HG02763 (cell line): Measurements from ENCODE around the gene COL23A1.

Source experiments
- ATAC-seq: cut with Tn5 transposase; IDR thresholded peaks from one replicate; pipeline ENCODE4 v1.9.1; 2021; ENCODE audit warnings: mild to moderate bottlenecking, moderate library complexity; ENCODE audit not compliant: unreplicated experiment

COL23A1 gene

DNA sequence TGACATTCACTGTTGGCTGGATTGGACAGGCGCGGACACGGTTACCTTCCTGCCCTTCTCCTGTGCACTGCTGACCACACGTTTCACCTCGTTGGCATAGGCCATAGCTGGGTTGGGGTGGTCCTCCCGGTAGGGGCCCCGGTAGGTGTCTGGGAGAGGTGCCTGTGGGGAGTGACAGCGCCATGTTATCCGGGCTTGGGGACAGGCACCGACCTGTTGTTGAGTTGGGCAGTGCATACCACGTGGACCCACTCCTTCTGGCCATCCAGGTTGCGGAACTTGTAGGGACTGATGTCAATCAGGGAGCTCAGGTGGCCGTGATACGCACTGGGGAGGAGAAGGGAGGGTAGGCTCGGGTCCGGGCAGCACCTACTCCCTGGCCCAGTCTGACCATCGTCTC, 365.8 kb downstream of the COL23A1 start:
- ATAC-seq, result no peak

- ATAC-seq, result no peak
Measured at GRCh38 chr5:178223828-178224335, 366.3 kb downstream of the COL23A1 start.

GRCh38 chr5:178223196-178223773, 366.9 kb downstream of the COL23A1 start:
- no peak for ATAC-seq

DNA sequence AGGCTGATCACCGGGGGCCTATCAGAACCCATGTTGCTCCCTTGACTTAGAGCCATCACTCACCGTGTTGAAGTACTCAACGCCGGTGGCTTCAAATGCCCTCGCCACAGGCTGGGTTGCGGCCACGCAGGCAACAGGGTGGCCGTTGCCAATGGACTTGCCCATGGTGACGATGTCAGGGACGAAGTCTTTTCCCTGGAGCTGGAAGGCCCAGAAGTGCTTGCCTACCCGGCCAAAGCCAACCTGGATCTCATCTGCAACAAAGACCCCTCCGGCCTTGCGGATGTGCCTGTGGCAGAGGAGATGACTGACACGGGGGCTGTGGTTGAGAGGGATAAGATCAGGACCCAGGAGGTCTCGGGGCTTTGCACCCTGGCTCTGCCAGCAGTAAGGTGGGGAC, 367.9 kb downstream of the COL23A1 start:
- no peak for ATAC-seq

- ATAC-seq, result no peak
Measured at GRCh38 chr5:178221853-178222252, 368.3 kb downstream of the COL23A1 start.

- no peak for ATAC-seq
Measured at GRCh38 chr5:178221282-178221681, 368.9 kb downstream of the COL23A1 start.

- ATAC-seq, result no peak
Measured at GRCh38 chr5:178218827-178219226, 371.4 kb downstream of the COL23A1 start.

GRCh38 chr5:178218237-178218776, 371.9 kb downstream of the COL23A1 start:
- ATAC-seq, result no peak

DNA sequence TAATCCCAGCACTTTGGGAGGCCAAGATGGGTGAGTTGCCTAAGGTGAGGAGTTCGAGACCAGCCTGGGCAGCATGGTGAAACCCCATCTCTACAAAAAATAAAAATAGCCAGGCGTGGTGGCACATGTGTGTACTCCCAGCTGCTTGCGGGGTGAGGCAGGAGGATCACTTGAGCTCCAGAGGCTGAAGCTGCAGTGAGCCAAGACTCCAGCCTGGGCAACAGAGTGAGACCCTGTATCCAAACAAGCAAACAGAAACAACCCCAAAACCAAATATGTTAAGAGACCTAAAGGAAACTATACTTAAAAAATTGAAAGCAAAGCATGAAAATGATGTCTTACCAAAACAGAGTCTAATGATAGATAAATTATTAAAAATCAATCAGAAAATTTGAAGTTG, 373.4 kb downstream of the COL23A1 start:
- ATAC-seq, result no peak

DNA sequence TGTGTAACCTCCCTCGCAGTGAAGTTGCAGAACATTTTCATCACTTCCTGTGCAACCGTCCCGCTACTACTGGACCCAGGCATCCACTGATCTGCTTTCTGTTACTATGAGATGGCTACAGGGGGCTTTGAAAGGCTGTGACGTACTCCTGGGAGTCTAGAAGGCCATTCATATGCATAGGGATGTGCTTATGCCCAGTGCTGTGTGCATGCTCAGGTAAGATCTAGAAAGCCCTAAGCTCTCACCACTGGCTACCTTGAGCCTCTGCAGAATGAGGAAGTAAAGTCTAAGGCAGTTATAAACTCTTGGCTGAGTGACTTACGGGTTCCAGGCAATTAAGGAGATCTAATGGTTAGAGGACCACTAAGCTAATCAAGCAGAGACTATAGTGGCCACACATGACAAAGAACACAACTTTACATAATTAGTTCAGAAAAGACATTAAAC, 374.1 kb downstream of the COL23A1 start:
- ATAC-seq, result no peak

DNA sequence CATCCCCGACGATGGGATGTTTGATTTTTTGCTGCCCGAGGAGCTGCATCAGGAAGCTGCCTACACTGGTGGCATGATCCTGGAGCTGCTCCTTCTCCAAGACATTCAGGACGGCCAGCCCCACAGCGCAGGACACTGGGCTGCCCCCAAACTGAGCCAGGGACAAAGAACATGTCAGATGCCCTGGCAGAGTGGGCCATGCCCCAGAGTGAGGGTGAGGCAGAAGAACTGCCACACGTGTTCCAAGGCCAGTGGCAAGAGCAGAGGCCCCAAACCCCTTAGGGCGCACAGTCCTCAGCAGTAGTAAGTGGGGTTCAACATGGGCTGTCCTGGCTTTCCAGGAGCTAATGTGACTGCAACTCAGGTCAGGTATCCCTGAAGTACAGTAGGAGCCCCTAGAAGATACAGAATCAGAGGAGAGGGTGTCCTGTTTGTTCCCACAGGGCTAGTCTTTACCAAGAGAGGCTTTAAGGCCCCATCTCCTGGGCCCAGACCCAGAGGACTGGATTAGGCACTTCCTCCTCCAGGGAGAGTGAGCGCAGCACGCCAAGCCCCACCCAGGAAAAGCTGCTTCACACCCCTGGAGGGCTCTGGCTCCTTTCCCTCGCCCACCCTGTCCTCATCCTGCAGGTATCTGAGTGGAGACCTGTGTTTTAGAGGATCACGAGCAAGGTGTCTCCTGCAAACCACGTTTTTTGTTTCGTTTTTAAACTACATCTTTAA, 374.8 kb downstream of the COL23A1 start:
- no peak for ATAC-seq

DNA sequence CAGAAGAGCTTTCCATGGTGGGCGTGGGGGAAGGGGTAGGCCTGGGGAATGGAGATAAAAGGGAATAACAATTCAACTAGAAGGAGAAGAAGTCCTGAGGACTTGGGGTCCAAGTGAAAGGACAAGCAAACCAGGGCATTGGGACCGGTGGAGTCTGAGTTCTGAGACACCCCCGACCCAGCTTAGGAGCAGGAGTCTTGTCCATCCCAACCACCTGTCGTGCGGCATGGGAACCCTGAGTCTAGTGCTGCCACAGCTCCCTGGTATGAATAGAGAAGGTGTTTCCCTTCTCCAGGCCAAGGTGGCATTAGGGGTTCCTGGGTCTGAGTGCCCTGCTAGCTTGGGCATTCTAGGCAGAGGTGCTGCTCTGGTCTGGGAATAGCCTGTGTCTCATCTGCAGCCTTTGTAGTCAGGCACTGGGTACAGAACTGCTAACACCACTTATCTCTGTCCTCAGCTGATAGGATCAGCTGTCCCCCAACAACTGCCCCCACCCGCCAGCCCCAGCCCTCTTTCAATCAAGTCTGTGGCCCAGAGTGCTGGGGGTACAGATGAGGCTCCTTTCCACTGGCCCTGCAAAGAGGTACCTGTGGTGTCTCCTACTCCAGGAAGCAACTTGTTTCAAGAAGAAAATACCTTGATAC, 375.9 kb downstream of the COL23A1 start:
- no peak for ATAC-seq

- ATAC-seq, result no peak
Measured at GRCh38 chr5:178213748-178214151, 376.4 kb downstream of the COL23A1 start.

DNA sequence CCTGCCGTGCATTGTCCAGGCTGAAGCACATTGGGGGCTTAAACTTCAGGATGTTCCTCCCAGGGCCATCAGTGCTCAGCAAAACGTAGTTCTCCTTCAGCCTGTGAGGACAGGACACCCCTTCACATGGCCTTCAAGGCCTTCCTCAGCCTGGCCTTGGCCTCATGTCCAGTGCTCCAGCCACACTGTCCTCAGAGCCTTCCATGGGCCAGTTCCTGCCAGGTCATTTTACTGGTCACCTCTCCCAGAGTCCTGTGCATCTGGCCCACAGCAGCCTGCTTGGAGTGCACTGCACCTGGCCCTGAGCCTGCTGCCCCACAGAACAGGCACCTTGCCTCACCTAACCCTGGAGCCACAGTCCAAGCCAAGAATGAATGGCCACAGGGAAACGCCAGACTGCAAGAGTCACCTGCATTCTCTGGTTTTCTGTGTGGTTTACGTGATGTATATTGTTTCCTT, 377.2 kb downstream of the COL23A1 start:
- ATAC-seq, result no peak

- no peak for ATAC-seq
Measured at GRCh38 chr5:178212241-178213002, 377.8 kb downstream of the COL23A1 start.

DNA sequence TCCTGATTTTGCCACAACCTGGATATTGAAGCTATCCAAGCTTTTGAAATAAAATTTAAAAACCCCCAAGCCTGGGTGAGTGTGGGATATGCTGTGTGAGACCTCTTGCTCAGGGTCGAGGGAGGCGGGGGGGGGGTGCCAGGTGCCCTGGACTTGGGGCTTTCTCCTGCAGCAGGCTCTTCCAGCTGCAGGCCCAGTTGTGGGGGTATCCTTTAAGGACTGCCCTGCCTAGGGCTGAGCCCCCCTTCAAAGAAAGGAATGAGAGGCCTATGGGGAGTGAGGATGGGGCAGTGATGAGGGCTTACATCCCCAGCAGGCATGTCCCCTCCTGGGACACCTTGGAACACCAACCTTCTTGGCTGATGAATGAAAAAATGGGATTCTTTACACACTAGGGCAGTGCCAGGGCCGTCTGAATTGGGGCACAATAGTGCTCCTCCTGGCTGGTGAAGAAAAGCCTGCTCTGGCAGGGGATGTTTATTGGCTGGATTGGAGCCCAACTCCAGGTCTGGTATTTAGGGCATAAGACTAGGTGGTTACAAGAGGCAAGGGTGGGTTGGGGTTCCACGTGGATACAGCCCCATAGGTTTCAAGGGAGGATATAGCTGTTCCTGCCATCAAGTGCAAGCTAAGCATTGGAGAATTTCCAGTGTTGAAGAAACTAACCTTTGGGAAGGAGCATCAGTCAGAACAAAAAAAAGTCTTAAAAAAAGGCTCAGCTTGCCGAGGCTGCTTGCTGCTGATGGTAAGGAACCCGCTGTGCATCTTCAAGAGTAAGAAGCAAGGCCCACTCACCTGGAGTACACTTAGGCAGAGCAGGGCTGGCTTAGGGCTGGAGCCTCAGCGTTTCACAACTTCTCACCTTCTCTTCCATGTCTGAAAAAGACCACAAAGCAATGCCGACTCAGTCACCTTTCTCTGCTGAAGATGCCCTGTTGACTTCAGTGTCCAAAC, 378.8 kb downstream of the COL23A1 start:
- no peak for ATAC-seq

DNA sequence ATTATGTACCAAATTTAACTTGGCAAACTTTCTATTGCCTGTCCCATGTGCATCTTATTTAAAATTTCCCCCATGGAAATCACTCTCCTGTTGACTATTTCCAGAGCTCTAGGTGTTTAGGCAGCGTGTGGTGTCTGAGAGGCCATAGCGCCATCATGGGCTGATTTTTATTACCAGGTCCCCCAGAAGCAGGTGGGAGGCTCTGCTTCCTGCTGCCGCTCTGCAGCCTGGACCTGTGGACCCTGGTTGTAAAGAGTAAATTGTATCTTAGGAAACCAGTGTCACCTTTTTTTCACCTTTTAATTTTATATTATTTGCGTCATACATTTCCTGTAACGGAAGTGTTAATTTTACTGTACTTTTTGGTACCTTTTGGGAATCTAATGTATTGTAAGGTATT, 379.5 kb downstream of the COL23A1 start:
- no peak for ATAC-seq

GRCh38 chr5:178210073-178210535, 380.1 kb downstream of the COL23A1 start:
- ATAC-seq, result no peak

- no peak for ATAC-seq
Measured at GRCh38 chr5:178209334-178210072, 380.7 kb downstream of the COL23A1 start.
